ENCODE data around the gene GGA3. TPM values are rescaled to one million over a fixed set of nuclear protein-coding genes. Genes with fewer than 3 reads are reported as not detected.
"Not testable (repeated sequence)": the region's sequence is repeated elsewhere in the genome, so short reads cannot be mapped to it uniquely, and the experiment has no call there.

The GGA3 gene
- total and polyA plus RNA-seq, 5 donors from 2014 or later, result 8.0 to 92.6 (median 11.3) TPM

DNA sequence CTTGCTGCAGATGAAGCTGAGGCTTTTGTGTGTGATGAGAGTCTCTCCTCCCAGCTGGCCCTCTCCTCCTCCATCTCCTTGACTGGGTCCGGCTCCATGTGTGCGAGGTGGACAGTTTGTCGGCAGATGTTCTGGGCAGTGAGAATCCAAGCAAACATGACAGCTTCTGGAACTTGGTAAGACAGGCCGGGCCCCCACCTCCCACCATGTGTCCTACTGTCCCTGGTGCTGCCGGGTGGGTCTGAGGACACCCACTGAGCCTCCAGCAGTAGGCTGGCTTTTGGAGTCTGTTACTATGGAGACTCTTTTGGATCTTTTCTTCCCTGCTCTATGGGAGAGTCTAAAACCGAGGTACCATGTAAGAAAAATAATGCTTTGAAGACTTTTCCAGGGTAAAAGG lies 43.3 kb downstream of the GGA3 start:
- H3K4me1 Mint-ChIP-seq, result peaks cover 5 to 6% (median 6%) of the 10 kb centered on the region in 4 donors
- Histone ChIP-seq H3K27me3 (ENCODE audit: control insufficient read depth, insufficient read depth, low read length) (no peaks in the 10 kb centered on the region), H3K4me3 (ENCODE audit: low read depth, low read length) (no peak overlapping the region), H3K27ac (ENCODE audit: insufficient read depth, low read length, poor library complexity, severe bottlenecking) (no peak overlapping the region), H3K9me3 (ENCODE audit: control insufficient read depth in 2 of 2, low read length in 2 of 2) (no peaks in the 10 kb centered on the region), H3K36me3 (ENCODE audit: control insufficient read depth, insufficient read depth, low read length) (peaks cover 67% of the 10 kb centered on the region), H3K4me1 (ENCODE audit: control insufficient read depth, insufficient read depth, low read length, poor library complexity, severe bottlenecking) (no peaks in the 10 kb centered on the region)
- no peaks in the 10 kb centered on the region for H3K27me3 Mint-ChIP-seq
- H3K36me3 Mint-ChIP-seq, result peaks cover 39% of the 10 kb centered on the region
- no peaks in the 10 kb centered on the region for H3K9me3 Mint-ChIP-seq
- ATAC-seq (ENCODE audit: low read depth in 2 of 2) (no peak), DNase-seq (no peak)
- H3K4me3 Mint-ChIP-seq, result no peak overlapping the region
- no peak overlapping the region for H3K27ac Mint-ChIP-seq

GRCh38 chr17:75209061-75209460 lies 52.3 kb downstream of the GGA3 start:
- Histone ChIP-seq H3K4me1 (ENCODE audit: control insufficient read depth, insufficient read depth, low read length, poor library complexity, severe bottlenecking) (peaks cover 18% of the 10 kb centered on the region), H3K4me3 (ENCODE audit: low read depth, low read length) (no peak overlapping the region), H3K27ac (ENCODE audit: insufficient read depth, low read length, poor library complexity, severe bottlenecking) (no peak overlapping the region), H3K9me3 (ENCODE audit: control insufficient read depth in 2 of 2, low read length in 2 of 2) (no peaks in the 10 kb centered on the region), H3K36me3 (ENCODE audit: control insufficient read depth, insufficient read depth, low read length) (peaks cover 48% of the 10 kb centered on the region), H3K27me3 (ENCODE audit: control insufficient read depth, insufficient read depth, low read length) (no peaks in the 10 kb centered on the region)
- Mint-ChIP-seq H3K27me3 (no peaks in the 10 kb centered on the region), H3K27ac (peak overlapping the region in 1 of 3 donors; percentile 54), H3K4me3 (peak overlapping the region in 2 of 4 donors; percentile 58 to 67), H3K36me3 (peaks cover 15% of the 10 kb centered on the region), H3K4me1 (peaks cover 5 to 30% (median 18%) of the 10 kb centered on the region in 4 donors), H3K9me3 (no peaks in the 10 kb centered on the region)
- no peak for ATAC-seq (ENCODE audit: low read depth in 2 of 2)
- DNase-seq, result no peak

- Histone ChIP-seq H3K9me3 (ENCODE audit: control insufficient read depth in 2 of 2, low read length in 2 of 2) (no peaks in the 10 kb centered on the region), H3K27ac (ENCODE audit: insufficient read depth, low read length, poor library complexity, severe bottlenecking) (no peak overlapping the region), H3K27me3 (ENCODE audit: control insufficient read depth, insufficient read depth, low read length) (no peaks in the 10 kb centered on the region), H3K36me3 (ENCODE audit: control insufficient read depth, insufficient read depth, low read length) (peaks cover 42% of the 10 kb centered on the region), H3K4me1 (ENCODE audit: control insufficient read depth, insufficient read depth, low read length, poor library complexity, severe bottlenecking) (peaks cover 19% of the 10 kb centered on the region), H3K4me3 (ENCODE audit: low read depth, low read length) (no peak overlapping the region)
- DNase-seq, result no peak
- ATAC-seq (ENCODE audit: low read depth in 2 of 2), result no peak
- H3K9me3 Mint-ChIP-seq, result no peaks in the 10 kb centered on the region
- H3K27me3 Mint-ChIP-seq, result no peaks in the 10 kb centered on the region
- H3K36me3 Mint-ChIP-seq, result peaks cover 13% of the 10 kb centered on the region
- peak overlapping the region in 2 of 4 donors; percentile 67 to 76 for H3K4me3 Mint-ChIP-seq
- peaks cover 5 to 30% (median 18%) of the 10 kb centered on the region in 4 donors for H3K4me1 Mint-ChIP-seq
- peak overlapping the region in 2 of 3 donors; percentile 26 to 54 for H3K27ac Mint-ChIP-seq
Observed at GRCh38 chr17:75208161-75208560, 53.2 kb downstream of the GGA3 start.

- H3K27me3 Mint-ChIP-seq, result no peaks in the 10 kb centered on the region
- H3K27ac Mint-ChIP-seq, result peak overlapping the region in 1 of 3 donors; percentile 26
- DNase-seq (no peak), ATAC-seq (ENCODE audit: low read depth in 2 of 2) (no peak)
- Histone ChIP-seq H3K27me3 (ENCODE audit: control insufficient read depth, insufficient read depth, low read length) (no peaks in the 10 kb centered on the region), H3K36me3 (ENCODE audit: control insufficient read depth, insufficient read depth, low read length) (peaks cover 38% of the 10 kb centered on the region), H3K4me1 (ENCODE audit: control insufficient read depth, insufficient read depth, low read length, poor library complexity, severe bottlenecking) (peaks cover 19% of the 10 kb centered on the region), H3K9me3 (ENCODE audit: control insufficient read depth in 2 of 2, low read length in 2 of 2) (no peaks in the 10 kb centered on the region), H3K4me3 (ENCODE audit: low read depth, low read length) (no peak overlapping the region), H3K27ac (ENCODE audit: insufficient read depth, low read length, poor library complexity, severe bottlenecking) (no peak overlapping the region)
- no peaks in the 10 kb centered on the region for H3K9me3 Mint-ChIP-seq
- peak overlapping the region in 3 of 4 donors; percentile 38 to 76 (median 46) for H3K4me3 Mint-ChIP-seq
- H3K36me3 Mint-ChIP-seq, result peaks cover 9% of the 10 kb centered on the region
- peaks cover 5 to 30% (median 18%) of the 10 kb centered on the region in 4 donors for H3K4me1 Mint-ChIP-seq
Observed at GRCh38 chr17:75207760-75208159, 53.6 kb downstream of the GGA3 start.

DNA sequence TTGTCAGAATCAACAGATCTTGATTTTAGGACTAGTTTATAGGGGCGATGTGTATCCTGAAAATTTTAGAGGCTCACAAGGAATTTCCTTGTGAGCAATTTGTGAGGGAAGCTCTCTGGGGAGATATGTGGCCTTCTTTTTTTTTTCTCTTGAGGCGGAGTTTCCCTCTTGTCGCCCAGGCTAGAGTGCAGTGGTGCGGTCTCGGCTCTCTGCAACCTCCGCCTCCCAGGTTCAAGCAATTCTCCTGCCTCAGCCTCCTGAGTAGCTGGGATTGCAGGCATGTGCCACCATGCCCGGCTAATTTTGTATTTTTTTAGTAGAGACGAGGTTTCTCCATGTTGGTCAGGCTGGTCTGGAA lies 54.4 kb downstream of the GGA3 start:
- H3K36me3 ChIP-seq (ENCODE audit: control insufficient read depth, insufficient read depth, low read length), result peaks cover 32% of the 10 kb centered on the region
- H3K36me3 Mint-ChIP-seq; H3K27me3 ChIP-seq (ENCODE audit: control insufficient read depth, insufficient read depth, low read length); ATAC-seq (ENCODE audit: low read depth in 2 of 2); H3K9me3 ChIP-seq (ENCODE audit: control insufficient read depth in 2 of 2, low read length in 2 of 2); H3K4me3 ChIP-seq (ENCODE audit: low read depth, low read length); H3K27me3 Mint-ChIP-seq; DNase-seq; H3K9me3 Mint-ChIP-seq; H3K27ac ChIP-seq (ENCODE audit: insufficient read depth, low read length, poor library complexity, severe bottlenecking): not testable (repeated sequence)
- Mint-ChIP-seq H3K27ac (peak overlapping the region in 2 of 3 donors; percentile 9 to 97), H3K4me1 (peaks cover 5 to 30% (median 18%) of the 10 kb centered on the region in 4 donors), H3K4me3 (peak overlapping the region; percentile 95 to 96 (median 96))
- peaks cover 19% of the 10 kb centered on the region for H3K4me1 ChIP-seq (ENCODE audit: control insufficient read depth, insufficient read depth, low read length, poor library complexity, severe bottlenecking)

GRCh38 chr17:75205793-75206163 lies 55.6 kb downstream of the GGA3 start:
- Mint-ChIP-seq H3K27me3 (no peaks in the 10 kb centered on the region), H3K4me1 (peaks cover 12 to 34% (median 22%) of the 10 kb centered on the region in 4 donors), H3K9me3 (no peaks in the 10 kb centered on the region), H3K4me3 (peak overlapping the region; percentile 95 to 96 (median 96)), H3K27ac (peak overlapping the region; percentile 97 to 100 (median 98)), H3K36me3 (peaks cover 5% of the 10 kb centered on the region)
- H3K9me3 ChIP-seq (ENCODE audit: control insufficient read depth in 2 of 2, low read length in 2 of 2), result no peaks in the 10 kb centered on the region
- peak overlapping the region; percentile 97 for H3K4me3 ChIP-seq (ENCODE audit: low read depth, low read length)
- no peak for DNase-seq
- H3K27me3 ChIP-seq (ENCODE audit: control insufficient read depth, insufficient read depth, low read length), result no peaks in the 10 kb centered on the region
- H3K27ac ChIP-seq (ENCODE audit: insufficient read depth, low read length, poor library complexity, severe bottlenecking), result peak overlapping the region; percentile 84
- no peak for ATAC-seq (ENCODE audit: low read depth in 2 of 2)
- peaks cover 24% of the 10 kb centered on the region for H3K36me3 ChIP-seq (ENCODE audit: control insufficient read depth, insufficient read depth, low read length)
- peaks cover 19% of the 10 kb centered on the region for H3K4me1 ChIP-seq (ENCODE audit: control insufficient read depth, insufficient read depth, low read length, poor library complexity, severe bottlenecking)

DNA sequence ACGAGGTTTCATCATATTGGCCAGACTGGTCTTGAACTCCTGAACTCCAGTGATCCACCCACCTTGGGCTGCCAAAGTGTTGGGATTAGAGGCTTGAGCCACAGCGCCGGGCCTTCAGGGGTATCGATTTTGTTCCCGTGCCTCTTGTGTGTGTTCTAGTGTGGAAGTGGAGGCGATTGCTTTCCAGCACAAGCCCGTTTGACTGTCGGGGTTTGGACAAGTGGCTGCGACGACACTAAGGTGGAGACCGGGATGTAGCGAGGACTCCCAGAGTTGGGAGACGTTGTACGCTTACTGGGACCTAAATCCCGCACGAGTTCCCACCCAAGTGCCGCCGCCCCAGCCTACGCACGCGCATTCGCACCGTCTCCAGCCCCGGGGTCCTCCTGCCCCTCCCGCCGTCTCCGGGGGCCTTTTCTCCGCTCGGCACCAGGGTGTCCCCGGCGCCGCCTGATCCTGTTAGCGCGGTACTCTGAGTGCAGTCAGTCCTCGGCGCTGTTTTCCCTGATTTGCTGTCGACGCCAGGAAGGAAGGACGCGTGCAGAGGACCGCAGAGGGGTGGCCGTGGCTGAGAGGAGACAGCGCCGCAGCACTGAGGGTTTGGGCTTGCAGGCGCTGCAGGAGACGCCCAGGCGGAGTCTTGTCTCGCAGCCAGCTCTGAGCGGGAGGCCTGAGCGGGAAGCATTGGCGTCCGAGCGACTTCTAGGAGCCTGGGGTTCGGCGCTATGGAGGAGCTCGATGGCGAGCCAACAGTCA lies 56.2 kb downstream of the GGA3 start, which contains the start of gene NUP85:
NUP85 (plus strand) TSS at position 643 of the 756 bp plus-strand sequence; CDS start at position 726, 83 bp downstream.
- Mint-ChIP-seq H3K4me3 (peak within 1 kb of the TSS; percentile 95 to 96 (median 96)), H3K27ac (peak within 1 kb of the TSS; percentile 97 to 100 (median 98)), H3K36me3 (peaks cover 5% of the 10 kb centered on the region), H3K4me1 (peaks cover 12 to 34% (median 22%) of the 10 kb centered on the region in 4 donors), H3K9me3 (no peaks in the 10 kb centered on the region), H3K27me3 (no peaks in the 10 kb centered on the region)
- ATAC-seq (ENCODE audit: low read depth in 2 of 2) (peak; percentile 88 to 89), DNase-seq (peak; percentile 87 to 94 (median 93))
- H3K4me1 ChIP-seq (ENCODE audit: control insufficient read depth, insufficient read depth, low read length, poor library complexity, severe bottlenecking), result peaks cover 19% of the 10 kb centered on the region
- H3K4me3 ChIP-seq (ENCODE audit: low read depth, low read length), result peak within 1 kb of the TSS; percentile 97
- H3K27ac ChIP-seq (ENCODE audit: insufficient read depth, low read length, poor library complexity, severe bottlenecking), result peak within 1 kb of the TSS; percentile 84
- peaks cover 20% of the 10 kb centered on the region for H3K36me3 ChIP-seq (ENCODE audit: control insufficient read depth, insufficient read depth, low read length)
- H3K27me3 ChIP-seq (ENCODE audit: control insufficient read depth, insufficient read depth, low read length), result no peaks in the 10 kb centered on the region
- H3K9me3 ChIP-seq (ENCODE audit: control insufficient read depth in 2 of 2, low read length in 2 of 2), result no peaks in the 10 kb centered on the region
